ENCODE data around the gene PDLIM5.
A peak's percentile ranks its signal among the peaks of the same experiment; 100 is the strongest.

The PDLIM5 gene

DNA sequence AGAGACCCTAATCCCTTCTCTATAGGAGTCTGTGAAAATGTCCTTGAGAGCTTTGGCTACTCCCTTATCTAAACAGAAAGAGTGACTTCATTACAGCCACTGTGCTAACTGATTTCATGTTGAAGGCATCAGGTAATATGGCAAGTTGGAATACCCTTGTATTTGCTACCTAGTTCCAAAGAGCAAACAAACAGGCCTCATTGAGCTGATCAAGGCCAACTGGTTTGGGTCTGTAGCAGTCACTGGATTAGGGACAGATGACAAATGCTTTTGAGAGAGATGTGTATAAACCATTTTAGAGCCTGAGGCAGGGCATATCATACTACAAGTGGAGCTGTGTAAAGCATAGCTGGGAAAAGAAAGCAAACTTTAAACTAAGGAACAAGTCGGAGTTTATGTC, 22.9 kb upstream of the PDLIM5 start:
- no peak for DNase-seq

DNA sequence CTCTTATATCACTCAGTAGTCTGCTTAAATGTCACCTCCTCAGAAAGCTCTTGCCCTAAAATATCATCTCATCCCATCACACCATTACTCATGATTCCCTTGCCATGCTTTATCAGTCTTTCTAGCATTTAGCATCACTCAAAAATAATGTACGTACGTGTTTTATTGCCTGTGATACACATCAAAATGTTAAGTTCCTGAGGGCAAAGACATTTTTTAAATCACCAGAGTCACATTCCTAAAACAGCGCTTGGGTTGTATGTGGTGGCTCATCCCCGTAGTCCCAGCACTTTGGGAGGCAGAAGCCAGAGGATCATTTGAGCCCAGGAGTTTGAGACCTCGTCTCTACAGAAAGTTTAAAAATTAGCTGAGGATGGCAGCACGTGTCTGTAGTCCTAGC, 21.3 kb upstream of the PDLIM5 start:
- no peak for DNase-seq

DNA sequence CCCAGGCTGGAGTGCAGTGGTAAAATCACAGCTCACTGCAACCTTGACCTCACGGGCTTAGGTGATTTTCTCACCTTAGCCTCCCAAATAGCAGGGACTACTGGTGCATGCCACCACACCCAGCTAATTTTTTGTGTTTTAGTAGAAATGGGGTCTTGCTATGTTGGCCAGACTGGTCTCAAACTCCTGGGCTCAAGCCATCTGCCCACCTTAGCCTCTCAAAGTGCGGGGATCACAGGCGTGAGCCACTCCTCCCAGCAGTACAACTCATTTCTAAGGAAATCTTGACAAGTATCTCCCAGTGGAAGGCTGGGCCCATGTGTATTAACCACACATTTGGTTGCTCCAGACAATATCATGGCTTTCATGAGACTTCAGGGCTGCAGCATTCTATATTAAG, 20.4 kb upstream of the PDLIM5 start:
- DNase-seq, result no peak

DNA sequence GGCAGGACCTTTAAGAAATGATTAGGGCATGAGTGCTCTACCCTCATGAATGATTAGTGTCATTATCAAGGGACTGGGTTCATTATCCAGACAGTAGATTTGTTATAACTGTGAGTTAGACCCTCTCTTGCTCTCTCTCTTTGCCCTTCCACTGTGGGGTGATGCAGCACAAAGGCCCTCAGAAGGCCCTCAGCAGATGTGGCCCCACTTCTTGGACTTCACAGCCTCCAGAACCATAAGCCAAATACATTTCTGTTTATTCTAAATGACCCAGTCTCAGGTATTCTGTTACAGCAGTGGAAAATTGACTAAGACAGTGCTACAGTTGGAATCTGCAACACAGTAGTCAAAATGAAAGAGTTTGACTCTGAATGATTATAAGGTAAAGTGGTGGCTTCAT, 17.2 kb upstream of the PDLIM5 start:
- DNase-seq, result no peak

DNA sequence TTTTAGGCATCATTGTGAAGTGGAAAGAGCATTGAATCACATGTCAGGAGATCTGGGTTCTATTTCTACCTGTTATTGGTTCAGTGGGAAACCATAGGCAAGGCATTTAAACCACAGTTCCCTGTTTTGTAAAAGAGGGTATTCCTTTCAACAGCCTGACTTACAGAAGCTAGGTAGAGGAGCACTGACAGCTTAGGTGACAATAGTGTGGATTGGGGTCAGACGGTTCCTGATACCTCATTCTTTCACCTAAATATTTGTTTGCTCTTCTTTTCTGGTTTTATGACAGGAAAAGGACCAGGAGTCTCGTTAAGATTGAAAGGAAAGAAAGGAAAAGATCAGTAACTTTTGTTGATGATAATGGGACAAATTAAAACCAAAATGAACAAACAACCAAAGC, 15.9 kb upstream of the PDLIM5 start:
- no peak for DNase-seq

DNA sequence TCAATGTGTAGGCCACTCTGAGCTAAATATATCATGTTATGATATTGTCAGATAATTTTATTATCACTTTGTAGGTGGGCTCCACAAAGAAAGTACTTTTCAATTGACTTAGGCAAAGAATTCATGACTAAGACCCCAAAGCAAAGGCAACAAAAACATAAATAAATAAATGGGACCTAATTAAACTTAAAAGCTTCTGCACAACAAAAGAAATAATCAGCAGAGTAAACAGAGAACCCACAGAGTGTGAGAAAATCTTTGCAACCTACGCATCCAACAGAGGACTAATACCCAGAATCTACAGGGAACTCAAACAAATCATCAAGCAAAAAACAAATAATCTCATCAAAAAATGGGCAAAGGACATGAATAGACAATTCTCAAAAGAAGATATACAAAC, 15.2 kb upstream of the PDLIM5 start:
- DNase-seq, result no peak

DNA sequence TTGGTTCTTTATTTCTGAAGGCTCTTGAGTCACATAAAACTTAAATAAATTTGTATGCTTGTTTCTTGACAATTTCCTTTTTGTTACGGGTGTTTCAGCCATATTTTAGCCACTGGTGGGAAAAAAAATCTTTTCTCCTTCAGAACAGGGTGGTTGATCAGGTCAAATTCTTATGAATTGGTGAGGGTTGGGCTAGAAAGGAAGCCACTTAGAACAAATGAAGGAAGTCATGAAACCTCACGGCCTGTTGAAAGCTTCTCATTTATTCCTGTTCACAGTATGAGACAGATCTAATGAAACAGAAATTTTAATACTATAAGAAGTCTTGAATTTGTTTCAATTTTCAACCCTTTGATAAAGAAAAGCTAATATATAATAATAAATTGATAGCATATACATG, 12.1 kb upstream of the PDLIM5 start:
- no peak for DNase-seq

DNA sequence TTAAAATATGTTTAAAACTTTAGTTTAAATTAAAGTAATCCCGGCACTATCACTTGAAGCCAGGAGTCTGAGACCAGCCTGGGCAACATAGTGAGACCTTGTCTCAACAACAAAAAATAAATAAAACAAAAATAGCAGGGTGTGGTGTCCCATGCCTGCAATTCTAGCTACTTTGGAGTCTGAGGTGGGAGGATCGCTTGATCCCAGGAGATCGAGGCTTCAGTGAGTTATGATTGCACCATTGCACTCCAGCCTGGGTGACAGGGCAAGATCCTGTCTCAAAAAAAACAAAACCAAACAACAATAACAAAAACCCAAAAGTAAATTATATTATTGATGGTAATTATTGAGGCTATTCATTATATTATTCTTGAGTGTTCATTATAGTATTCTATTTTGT, 9.9 kb upstream of the PDLIM5 start:
- DNase-seq, result no peak

DNA sequence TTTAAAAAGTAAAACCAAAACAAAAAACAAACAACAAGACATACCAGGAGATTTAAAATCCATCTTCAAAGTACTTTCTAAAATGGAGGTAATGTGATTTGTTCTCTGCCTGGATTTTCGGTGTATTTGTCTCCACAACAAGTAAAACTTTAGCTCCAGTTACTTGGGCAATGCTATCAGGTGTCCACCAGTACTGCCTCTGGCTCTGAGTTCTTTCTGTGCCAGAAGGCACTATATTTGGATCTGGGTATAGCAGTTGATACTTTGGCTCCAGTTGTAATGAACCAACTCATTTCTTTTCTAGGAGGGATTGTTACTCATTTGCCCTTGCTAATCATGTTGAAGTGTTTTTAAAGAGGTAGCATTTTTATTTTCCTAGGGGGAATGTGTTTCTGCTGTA, 9.5 kb upstream of the PDLIM5 start:
- no peak for DNase-seq

DNA sequence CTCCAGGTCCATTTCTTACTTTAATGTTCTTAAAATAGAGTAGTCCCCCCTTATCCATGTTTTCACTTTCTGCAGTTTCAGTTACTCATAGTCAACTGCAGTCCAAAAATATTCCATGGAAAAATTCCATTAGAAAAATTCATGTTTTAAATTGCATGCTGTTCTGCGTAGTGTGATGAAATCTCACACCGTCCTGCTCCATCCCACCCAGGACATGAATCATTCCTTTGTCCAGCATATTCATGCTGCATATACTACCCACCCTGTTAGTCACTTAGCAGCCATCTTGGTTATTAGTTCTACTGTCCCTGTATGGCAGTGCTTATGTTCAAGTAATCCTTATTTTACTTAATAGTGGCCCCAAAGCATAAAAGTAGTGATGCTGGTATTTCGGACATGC, 5.4 kb upstream of the PDLIM5 start:
- DNase-seq, result peak; percentile 76

DNA sequence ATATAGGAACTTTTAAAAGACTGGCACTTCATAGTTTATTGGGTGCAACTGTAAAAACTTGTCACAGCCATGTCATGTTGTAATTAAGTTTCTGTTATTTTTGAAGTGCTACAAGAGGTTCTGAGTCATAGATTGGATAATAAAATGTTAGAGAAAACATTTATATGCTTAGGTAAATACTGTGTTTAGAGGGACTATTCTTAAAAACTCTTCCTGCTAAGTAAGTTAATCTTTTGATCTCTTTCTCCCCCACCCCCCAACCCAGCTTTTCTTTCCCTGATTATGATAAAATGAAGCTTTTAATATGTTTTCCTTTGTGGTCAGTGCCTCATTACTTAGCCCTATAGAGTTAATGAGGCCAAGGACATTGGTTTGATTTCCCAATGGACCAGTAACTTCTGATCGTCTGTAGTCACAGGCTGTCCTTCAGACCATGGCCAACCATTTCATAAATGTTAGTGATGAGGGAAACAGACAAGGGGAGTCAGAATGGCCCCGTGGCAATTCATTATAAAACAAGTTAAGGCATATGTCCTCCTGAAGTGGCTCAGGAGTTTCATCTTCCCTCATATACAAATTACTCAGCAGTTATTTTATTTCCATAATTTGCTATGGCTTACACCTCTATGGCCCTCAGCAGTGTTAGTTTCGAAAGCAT, 3.9 kb upstream of the PDLIM5 start:
- DNase-seq, result no peak

DNA sequence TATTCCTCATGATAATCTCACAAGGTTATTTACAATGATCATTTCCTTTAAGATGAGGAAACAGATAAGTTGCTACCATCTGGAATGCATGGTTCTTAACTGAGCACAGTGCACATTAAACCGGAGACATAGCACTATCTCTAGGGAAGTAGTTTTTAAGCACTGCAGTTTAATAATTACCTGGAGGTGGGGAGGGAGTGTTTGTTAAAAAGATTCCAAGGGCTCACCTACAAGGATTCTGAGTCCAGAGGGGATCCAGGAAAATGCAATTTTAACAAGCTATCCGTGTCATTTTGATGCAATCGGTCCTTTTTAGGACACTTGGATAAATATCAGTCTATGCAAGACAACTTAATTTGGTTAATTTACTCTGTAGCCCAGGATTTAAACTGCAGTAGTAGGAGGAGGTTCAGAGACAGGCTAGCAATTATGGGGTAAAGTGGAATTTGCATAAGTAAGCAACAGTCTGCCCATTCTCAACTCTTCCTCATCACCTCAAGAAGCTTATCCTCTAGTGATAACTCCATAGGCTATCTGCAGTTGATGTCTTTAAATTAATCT, 2.8 kb upstream of the PDLIM5 start:
- no peak for DNase-seq

DNA sequence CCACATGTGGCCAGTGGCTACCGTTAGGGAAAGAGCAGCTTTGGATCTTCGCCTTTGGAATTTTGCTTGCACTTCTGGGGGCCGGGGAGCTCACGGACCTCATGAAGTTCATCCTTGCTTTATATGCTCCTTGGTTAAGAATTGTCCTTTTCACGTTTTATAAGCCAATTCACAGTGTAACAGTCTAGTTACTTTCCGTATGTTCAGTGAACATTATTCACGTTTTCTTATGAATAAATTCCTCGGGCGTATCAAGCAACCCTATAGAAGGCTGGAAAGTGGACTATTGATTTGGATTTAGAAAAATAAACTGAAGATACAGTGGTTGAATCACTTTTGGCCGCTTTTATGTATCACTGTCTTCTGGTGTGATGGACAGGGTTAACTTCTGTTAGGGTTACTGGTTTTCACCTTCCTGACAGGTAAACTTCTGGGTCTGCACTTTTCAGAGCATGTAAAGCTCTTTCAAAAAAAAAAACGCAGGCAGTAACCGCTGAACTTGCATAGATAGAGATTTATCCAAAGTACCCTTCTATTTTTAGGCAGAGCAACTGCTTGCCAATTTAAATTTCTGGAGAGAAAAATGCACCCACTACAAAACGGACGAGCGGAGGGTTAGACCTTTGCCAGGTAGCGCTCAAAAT, 569 bp upstream of the PDLIM5 start:
- no peak for DNase-seq

DNA sequence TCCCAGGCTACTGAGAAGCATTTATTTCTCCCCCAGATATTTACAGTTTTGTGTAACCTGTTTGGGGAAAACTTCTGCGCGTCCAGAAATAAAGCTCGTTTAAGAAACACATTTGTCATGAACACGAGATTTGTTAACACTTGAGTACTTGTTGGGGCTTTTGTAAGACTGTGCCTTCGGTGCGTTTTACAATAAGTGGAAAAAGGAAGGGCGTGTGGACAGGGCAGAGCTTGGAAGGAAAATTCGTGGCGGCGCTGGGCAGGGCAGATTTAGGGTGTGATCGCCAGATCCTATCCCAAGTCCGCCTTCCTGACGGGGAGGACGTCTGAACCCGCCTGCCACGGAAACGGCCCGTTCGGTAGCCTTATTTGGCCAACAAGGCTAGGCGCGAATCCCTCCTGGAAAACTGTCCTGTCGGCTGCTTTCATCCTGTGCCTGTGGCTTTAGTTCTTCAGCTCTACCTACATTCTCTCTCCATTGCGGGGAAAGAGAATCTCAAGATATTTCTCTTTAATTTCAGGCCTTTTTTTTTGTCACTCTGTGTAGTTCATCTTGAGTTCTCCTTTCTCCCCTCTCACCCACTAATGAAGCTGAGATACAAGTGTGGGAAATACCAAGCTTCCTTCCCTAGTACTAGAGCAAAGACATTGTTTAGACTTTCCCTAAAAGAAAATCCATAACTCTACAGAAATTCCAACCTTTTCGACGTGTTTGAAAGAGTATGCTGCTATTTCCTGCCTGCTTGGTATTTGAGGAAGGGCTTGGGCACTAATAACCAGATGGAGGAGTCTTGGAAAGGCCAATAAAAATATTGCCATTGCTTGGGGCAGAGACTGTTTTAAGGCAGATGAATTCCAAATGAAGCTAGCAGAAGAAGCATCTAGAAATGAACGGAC, 982 bp downstream of the PDLIM5 start:
- peak; percentile 82 for DNase-seq

DNA sequence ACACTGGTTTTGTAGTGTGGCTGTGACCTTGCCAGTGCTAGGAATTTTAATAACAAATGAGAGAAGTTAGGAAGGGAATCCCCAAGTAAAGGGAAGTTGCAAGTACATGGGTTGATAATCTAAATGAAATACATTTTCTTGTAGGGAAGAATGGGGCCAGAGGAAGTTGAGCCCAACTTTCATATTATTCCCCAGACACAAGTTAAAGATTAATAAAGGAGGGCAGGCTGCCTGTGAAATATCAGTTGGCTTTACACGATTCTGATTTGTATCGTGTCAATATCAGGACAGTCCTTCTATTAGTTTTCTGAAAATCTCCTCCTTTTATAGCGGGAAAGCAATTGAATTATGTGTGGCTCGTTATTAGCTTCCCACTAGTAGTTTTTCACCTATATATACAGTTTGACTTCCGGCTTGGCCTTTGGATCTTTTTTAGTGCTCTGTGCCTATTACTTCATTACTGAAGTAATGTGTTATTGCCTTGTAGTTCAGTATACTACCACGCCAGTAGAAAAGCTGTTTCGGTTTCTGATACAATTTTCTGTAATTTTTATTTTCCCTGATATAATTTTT, 1.7 kb downstream of the PDLIM5 start:
- no peak for DNase-seq

DNA sequence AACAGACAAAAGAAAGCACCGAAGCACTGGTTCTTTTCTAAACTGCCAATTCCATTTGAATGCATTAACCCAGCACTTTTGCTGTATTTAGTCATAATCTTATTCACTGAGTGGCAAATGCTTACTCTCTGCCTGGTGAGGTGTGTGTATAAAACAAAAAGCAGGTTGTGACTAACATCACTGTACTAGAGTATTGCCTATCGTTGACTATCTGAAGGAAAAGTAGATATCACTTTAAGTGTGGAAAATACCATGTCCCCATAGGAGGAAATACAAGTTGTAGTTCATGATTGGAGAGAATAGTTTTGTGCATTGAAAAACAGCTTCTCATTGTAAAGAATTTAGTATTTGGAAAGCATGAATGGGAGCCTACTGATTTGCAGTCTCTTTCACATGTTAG, 2.7 kb downstream of the PDLIM5 start:
- DNase-seq, result no peak

DNA sequence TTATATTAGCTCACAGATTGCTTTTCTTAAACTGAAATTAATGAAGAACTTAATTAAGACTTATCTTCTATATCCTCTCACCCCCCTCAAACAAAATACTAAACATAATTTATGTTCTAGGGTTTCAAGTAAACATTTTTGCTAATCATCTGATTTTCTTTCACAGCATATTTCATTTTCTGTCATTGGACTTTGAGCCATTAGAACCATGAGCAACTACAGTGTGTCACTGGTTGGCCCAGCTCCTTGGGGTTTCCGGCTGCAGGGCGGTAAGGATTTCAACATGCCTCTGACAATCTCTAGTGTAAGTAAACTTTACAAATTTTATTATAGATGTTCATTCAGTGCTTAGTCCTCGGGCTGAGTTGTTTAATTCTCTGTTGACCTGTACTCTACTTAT, 3.3 kb downstream of the PDLIM5 start:
- DNase-seq, result peak; percentile 69

DNA sequence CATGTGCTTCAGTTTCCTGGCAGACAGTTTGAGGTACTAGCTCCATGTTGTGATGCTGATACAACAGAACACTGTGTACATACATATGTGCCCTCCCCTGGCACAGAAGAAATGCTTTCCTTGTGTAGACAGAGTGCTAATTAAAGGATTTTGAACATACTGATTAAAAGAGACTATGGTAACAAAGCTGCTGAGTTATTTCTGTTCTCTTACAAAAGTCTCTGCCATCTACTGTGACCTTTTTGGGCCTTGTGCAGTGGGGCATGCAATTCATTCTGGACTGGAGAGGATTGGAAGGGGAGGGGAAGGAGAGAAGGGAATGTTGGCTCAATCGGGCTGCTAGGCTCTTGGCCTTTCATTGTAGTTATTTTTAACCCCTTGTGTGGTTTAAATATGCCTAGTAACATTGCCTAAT, 6.0 kb downstream of the PDLIM5 start:
- DNase-seq, result no peak

DNA sequence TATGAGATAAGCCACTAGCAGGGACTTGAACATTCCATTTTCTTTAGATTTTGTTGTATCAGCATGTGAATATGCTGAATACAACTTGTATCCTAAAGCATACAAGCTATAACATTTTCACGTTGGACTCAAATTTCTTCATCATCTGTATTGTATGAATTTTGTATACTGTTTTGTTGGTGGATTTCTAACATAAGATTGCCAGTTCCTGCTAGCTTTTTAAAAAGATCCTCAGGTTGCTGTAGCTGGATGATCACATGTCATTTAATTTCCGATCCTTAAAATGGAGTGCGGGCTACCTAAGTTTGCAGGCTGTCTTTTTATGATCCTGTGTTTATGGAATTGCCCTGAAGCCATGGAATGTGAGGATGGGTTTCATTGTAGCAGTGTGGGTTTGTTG, 6.9 kb downstream of the PDLIM5 start:
- DNase-seq, result no peak

DNA sequence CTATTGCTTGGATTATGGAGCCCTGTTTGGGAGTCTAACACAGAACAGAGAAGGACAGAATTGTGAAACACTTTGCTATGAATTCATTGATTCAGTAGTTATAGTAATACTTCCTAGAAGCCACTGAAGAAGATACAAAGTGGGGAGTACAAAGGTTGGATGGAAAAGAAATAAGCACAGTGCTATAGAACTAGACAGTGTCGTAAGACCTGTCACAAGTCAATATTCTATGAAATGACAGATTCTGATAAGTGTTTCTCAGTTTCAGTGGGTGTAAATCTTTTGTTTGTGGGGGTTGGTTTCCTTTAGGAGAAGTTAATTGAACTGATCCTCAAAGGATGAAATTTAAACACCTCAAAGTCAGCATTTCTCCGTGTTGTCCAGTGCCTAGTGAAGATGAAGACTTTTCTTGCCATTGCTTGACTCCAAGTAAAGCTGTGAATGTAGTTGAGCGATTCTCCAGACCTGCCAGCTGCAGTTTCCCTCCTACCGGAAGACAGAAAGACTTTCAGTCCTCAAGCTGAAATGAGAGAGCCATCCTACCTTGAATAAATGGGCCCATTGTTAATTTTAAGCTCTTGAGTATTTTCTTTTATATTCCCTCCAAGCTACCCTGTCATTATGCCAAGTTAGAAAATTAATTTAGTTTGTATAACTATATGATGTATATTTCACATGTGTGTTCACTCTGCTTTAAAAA, 7.9 kb downstream of the PDLIM5 start:
- no peak for DNase-seq

DNA sequence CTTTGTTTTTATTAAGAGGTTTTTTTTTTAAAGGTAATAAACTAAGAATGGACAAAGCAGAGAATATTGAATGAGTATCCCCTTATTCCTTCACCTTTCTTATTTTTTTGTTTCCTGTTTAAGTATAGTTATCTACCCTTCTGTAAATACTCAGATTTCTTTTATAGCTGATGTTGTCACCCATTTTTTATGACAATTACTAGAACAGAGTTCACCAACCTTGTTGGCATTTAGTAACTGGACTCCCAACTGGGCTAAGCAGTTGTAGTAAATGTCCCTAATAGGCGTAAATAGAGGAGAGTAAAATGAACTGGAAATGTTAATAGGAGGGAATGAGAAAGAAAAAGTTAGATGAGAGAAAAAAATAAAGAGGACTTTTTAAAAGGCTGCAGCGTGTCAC, 9.8 kb downstream of the PDLIM5 start:
- DNase-seq, result no peak

DNA sequence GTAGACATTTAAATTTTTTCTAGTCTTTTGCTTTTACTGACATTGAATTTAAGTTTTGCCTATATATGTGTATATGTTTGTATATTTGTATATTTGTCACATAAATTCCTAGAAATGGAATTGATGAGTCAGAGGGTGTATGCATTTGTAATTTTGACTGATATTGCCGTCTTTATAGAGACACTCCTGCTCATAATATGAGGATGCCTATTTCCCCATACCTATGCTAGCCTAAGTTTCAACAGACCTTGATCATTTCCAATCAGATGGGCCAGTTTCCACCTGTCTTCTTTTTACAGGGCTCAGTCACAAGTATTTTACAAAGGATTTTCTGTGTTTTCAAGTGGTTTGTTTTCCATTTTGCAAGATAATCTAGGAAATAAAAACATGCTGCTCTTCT, 10.8 kb downstream of the PDLIM5 start:
- DNase-seq, result no peak

DNA sequence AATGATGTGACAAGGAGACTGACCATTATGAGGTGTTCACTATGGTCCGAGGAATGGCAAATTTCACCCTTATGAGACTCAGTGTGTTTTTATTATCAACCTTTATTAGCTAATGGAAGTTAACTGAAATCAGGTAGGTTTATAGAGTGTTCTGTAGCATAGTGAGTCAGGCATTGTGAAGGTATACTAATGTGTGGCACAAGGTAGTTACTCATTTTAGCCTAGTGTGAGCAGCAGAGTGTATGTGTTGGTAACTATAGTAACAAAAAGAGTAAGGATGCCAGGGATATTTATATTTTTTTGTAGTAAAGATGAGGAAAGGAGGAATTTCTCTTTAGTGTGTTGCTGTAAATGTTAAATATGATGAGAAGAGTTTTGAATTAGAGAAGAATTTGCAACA, 12.0 kb downstream of the PDLIM5 start:
- no peak for DNase-seq

All from HCEC 1CT (cell line).